PC-3 (cell line): ENCODE results near the gene DLGAP4. TPM values are rescaled to one million over a fixed set of nuclear protein-coding genes. Genes with fewer than 3 reads are reported as not detected.

Experiments
- ATAC-seq: fragments of 200-7000 bp; cut with Tn5 transposase; 2 replicates; pipeline ENCODE4 v1.9.1; 2020; ENCODE audit warnings: mild to moderate bottlenecking, moderate library complexity
- BruUV-seq: library from RNA; stranded (reverse); fragments of 400-500 nt; replicated peaks from 2 replicates; lab custom pipeline; 2021; lab: Mats Ljungman, UMichigan
- CTCF ChIA-PET: fragments of 300-600 bp; sonication (Branson Sonifier 250); formaldehyde crosslinking; loops from one replicate; lab custom pipeline; 2022; ENCODE audit warnings: antibody characterized with exemption; lab: Charles Lee
- POLR2A ChIA-PET: fragments of 300-600 bp; sonication (Branson Sonifier 250); formaldehyde crosslinking; loops from one replicate; lab custom pipeline; 2022; ENCODE audit warnings: antibody characterized with exemption; ENCODE audit not compliant: unreplicated experiment; lab: Charles Lee
- DNase-seq: peaks from one replicate; pipeline ENCODE4 v3.0.0-alpha.2; 2015
- H2AFZ ChIP-seq: fragments of 300-600 bp; sonication (generic); 2 replicates; pipeline ENCODE4 v1.6.0; 2016; ENCODE audit warnings: antibody characterized with exemption, low read length
- H3F3A ChIP-seq: fragments of 300-600 bp; sonication (generic); one replicate; pipeline ENCODE4 v1.6.0; 2017; ENCODE audit warnings: antibody characterized with exemption, low read length, control low read depth, mild to moderate bottlenecking; ENCODE audit not compliant: unreplicated experiment
- H3K27ac ChIP-seq: fragments of 300-600 bp; sonication (generic); 2 replicates; pipeline ENCODE4 v1.5.1; 2016; ENCODE audit warnings: mild to moderate bottlenecking, low read length
- H3K27me3 ChIP-seq: fragments of 300-600 bp; sonication (generic); 2 replicates; pipeline ENCODE4 v1.6.1; 2016; ENCODE audit warnings: low read length, mixed read lengths
- H3K36me3 ChIP-seq: fragments of 300-600 bp; sonication (generic); 2 replicates; pipeline ENCODE4 v1.6.1; 2016; ENCODE audit warnings: low read depth, mixed run types, low read length, mixed read lengths
- H3K4me1 ChIP-seq: fragments of 300-600 bp; sonication (generic); 2 replicates; pipeline ENCODE4 v1.5.1; 2016; ENCODE audit warnings: low read length; ENCODE audit not compliant: insufficient read depth
- H3K4me2 ChIP-seq: fragments of 300-600 bp; sonication (generic); 2 replicates; pipeline ENCODE4 v1.6.0; 2016; ENCODE audit warnings: low read length
- H3K4me3 ChIP-seq: fragments of 300-600 bp; sonication (generic); 2 replicates; pipeline ENCODE4 v1.5.1; 2016; ENCODE audit warnings: mild to moderate bottlenecking, low read length, mixed read lengths
- H3K79me2 ChIP-seq: fragments of 300-600 bp; sonication (generic); 2 replicates; pipeline ENCODE4 v1.6.1; 2017; ENCODE audit warnings: low read length, mixed read lengths
- H3K9ac ChIP-seq: fragments of 300-600 bp; sonication (generic); 2 replicates; pipeline ENCODE4 v1.6.0; 2016; ENCODE audit warnings: mild to moderate bottlenecking, low read length
- H3K9me2 ChIP-seq: fragments of 300-600 bp; sonication (generic); replicated peaks from 2 replicates; pipeline ENCODE4 v1.6.1; 2016; ENCODE audit warnings: mixed run types, low read length, mixed read lengths
- H3K9me3 ChIP-seq: fragments of 300-600 bp; sonication (generic); 2 replicates; pipeline ENCODE4 v1.6.1; 2016; ENCODE audit warnings: low read length, mixed read lengths
- H4K20me1 ChIP-seq: fragments of 300-600 bp; sonication (generic); 2 replicates; pipeline ENCODE4 v1.6.1; 2016; ENCODE audit warnings: low read length, mixed read lengths
- CTCF ChIP-seq: fragments of 300-600 bp; sonication (generic); conservative IDR thresholded peaks from 2 replicates; pipeline ENCODE4 v1.5.1; 2017; ENCODE audit warnings: antibody characterized with exemption, low read depth, mild to moderate bottlenecking, low read length
- EZH2 ChIP-seq: fragments of 300-600 bp; sonication (generic); IDR thresholded peaks from one replicate; pipeline ENCODE4 v1.6.1; 2017; ENCODE audit warnings: antibody characterized with exemption, mild to moderate bottlenecking, low read length; ENCODE audit not compliant: unreplicated experiment
- EZH2phosphoT487 ChIP-seq: fragments of 300-600 bp; sonication (generic); IDR thresholded peaks from 2 replicates; pipeline ENCODE4 v1.6.1; 2018; ENCODE audit warnings: mild to moderate bottlenecking, antibody characterized with exemption, low read length, borderline replicate concordance
- intact Hi-C: fragments of 100-400 bp; cut with micrococcal nuclease; formaldehyde crosslinking; loops from 2 replicates; pipeline ENCODE4 v1.9.0; 2023
- total RNA-seq: library from RNA; depleted of rRNA; stranded (reverse); fragments of >200 nt; gene quantifications from 2 replicates; pipeline ENCODE4 v1.2.3, GENCODE V29; 2014

Gene DLGAP4
- total RNA-seq, 1 experiment from 2014 or later = 21.0 TPM

DNA sequence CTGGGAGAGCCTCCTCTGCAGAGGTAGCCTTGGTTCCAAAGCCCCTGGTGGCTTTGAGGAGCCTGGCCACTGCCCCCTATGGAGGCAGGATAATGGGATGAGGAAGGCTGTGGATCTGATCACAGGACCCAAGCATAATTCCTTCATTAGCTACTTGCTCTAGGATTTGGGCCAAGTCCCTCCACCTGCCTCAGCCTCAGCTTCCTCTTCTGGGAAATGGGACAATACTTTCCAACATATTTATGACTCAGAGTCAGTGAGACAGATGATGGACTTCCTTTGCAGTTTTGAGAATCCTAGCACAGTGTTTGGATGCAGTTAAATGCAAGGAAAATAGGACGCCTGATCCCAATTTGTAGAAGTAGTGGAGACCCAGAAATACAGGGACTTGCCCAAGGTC, 171.3 kb downstream of the DLGAP4 start:
- POLR2A ChIA-PET = no interaction called here
- peaks cover 22% of the 10 kb centered on the region for H3K4me1 ChIP-seq
- no peak overlapping the region for H3K27ac ChIP-seq
- no peak overlapping the region for H3K9ac ChIP-seq
- TF ChIP-seq EZH2phosphoT487 (no peak), EZH2 (no peak), CTCF (no peak)
- H3K9me2 ChIP-seq = no peaks in the 10 kb centered on the region
- H3K79me2 ChIP-seq = peaks cover 95% of the 10 kb centered on the region
- H3F3A ChIP-seq = no peaks in the 10 kb centered on the region
- H3K4me3 ChIP-seq = no peak overlapping the region
- ATAC-seq (no peak), DNase-seq (no peak)
- H3K36me3 ChIP-seq = no peaks in the 10 kb centered on the region
- CTCF ChIA-PET = no interaction called here
- no peaks in the 10 kb centered on the region for H3K9me3 ChIP-seq
- H3K27me3 ChIP-seq = no peaks in the 10 kb centered on the region
- no peak overlapping the region for H2AFZ ChIP-seq
- peaks cover 27% of the 10 kb centered on the region for H4K20me1 ChIP-seq
- intact Hi-C loops = no loop called here
- no TSS peak for BruUV-seq
- H3K4me2 ChIP-seq = no peak overlapping the region

DNA sequence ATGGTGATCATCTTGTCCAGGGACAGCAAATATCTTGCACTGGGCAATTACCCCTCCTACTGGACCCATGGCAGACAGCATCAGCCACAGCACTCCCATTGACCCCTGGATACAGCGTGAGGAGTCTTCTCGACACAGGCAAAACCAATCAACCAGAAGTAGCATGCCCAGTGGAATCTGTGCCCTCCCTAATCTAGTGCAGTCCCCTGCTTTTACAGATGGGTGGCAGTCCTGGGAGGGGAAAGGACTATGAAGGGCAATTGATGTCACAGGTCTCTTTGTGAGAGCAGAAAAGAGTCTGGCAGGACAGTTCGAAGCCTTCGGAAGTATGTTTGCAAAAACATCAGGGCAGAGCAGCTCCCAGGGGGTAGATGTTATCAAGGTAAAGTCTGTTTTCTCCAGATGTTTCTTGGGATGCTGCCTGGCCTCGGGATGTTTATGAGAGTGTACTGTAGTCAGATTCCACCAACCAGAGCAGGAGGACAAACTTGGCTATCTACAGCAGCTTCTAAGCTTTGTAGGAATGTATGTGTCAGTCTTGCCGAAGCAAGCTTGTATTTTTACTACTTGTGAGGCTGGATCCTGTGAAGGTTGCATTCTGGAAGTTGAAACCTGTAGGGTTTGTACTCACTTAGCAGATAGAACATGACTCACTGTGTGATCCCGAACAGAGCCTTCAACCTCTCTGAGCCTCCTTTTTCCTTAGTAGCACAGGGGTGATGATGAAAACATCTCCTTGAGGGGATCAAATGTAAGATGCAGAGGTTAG, 172.2 kb downstream of the DLGAP4 start:
- Histone ChIP-seq H3K4me3 (no peak overlapping the region), H3K9ac (no peak overlapping the region), H3K9me3 (no peaks in the 10 kb centered on the region), H3K27me3 (no peaks in the 10 kb centered on the region), H3K4me1 (peaks cover 18% of the 10 kb centered on the region), H3K27ac (no peak overlapping the region), H3K79me2 (peaks cover 95% of the 10 kb centered on the region), H3K36me3 (no peaks in the 10 kb centered on the region), H4K20me1 (peaks cover 27% of the 10 kb centered on the region), H3K4me2 (no peak overlapping the region), H2AFZ (no peak overlapping the region), H3F3A (no peaks in the 10 kb centered on the region), H3K9me2 (no peaks in the 10 kb centered on the region)
- no TSS peak for BruUV-seq
- no peak for TF ChIP-seq EZH2
- no peak for TF ChIP-seq CTCF
- TF ChIP-seq EZH2phosphoT487 = no peak
- CTCF ChIA-PET = no interaction called here
- POLR2A ChIA-PET = no interaction called here
- DNase-seq (no peak), ATAC-seq (no peak)
- intact Hi-C loops = no loop called here

DNA sequence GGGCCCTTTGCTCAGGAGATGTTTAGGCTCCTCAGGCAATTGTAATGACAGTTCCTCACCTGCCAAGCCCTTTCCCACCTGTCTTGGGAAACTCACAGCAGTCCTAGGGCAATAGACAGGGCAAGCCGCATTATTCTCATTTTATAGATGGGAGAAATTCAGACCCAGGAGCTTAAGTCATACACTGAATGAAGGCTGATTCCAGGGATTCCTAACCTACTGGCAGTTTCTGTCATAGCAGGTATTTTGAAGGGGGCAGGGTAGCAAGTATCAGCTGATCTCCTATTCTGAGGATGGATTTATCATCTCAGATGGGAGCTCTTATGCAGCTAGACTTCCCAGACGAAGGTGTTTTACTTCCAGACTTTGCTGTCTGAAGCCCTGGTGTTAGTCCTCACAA, 173.8 kb downstream of the DLGAP4 start:
- Histone ChIP-seq H3K9me3 (no peaks in the 10 kb centered on the region), H3K36me3 (no peaks in the 10 kb centered on the region), H3K27ac (no peak overlapping the region), H3K27me3 (no peaks in the 10 kb centered on the region), H3K4me2 (no peak overlapping the region), H3K4me3 (no peak overlapping the region), H2AFZ (no peak overlapping the region), H3K79me2 (peaks cover 95% of the 10 kb centered on the region), H4K20me1 (peaks cover 21% of the 10 kb centered on the region), H3K4me1 (peaks cover 16% of the 10 kb centered on the region), H3K9ac (no peak overlapping the region), H3F3A (no peaks in the 10 kb centered on the region), H3K9me2 (no peaks in the 10 kb centered on the region)
- ChIA-PET POLR2A (no interaction called here), CTCF (interaction anchor here (0.7 to 0.9 kb wide), 2 partner anchors 40 to 294 kb away, joined by 4 read pairs; no protein-coding TSS in a partner anchor)
- ATAC-seq (no peak), DNase-seq (no peak)
- intact Hi-C loops = no loop called here
- TF ChIP-seq CTCF = 0 out of 2 replicates have a peak, but pooled peaks have one; percentile 16
- TF ChIP-seq EZH2 = no peak
- BruUV-seq = no TSS peak
